Measurements from ENCODE around the gene NRIP1.
A peak's percentile ranks its signal among the peaks of the same experiment; 100 is the strongest.

NRIP1 gene

GRCh38 chr21:15064576-15065391, at the start of gene NRIP1:
Gene NRIP1, minus strand, starts transcription at chr21:15065000. Its CDS starts 96,808 bp downstream, at chr21:14968192.
- DNase-seq, result peak; percentile 34

GRCh38 chr21:15112858-15113257, 48.1 kb upstream of the NRIP1 start:
- no peak for DNase-seq

GRCh38 chr21:15108801-15109200, 44.0 kb upstream of the NRIP1 start:
- no peak for DNase-seq

- no peak for DNase-seq
These were observed 39.7 kb upstream of the NRIP1 start for GRCh38 chr21:15104470-15104869.

GRCh38 chr21:15098908-15099307, 34.1 kb upstream of the NRIP1 start:
- no peak for DNase-seq

- DNase-seq, result no peak
These were observed 33.4 kb upstream of the NRIP1 start for GRCh38 chr21:15098181-15098580.

DNA sequence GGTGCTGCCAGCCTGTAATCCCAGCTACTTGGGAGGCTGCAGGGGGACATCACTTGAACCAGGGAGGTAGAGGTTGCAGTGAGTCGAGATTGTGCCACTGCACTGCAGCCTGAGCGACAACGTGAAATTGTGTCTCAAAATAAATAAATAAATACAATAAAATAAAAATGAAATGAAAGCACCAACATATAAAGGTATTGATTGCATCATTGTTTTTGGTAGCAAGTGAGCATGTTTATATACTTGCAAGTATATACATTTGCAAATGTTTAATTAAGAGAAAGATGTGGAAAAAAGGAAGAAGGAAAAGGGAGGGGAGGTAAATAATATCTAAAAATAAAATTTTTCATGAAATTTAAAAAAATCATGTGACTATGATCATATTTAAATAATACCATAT, 32.8 kb upstream of the NRIP1 start:
- no peak for DNase-seq

DNA sequence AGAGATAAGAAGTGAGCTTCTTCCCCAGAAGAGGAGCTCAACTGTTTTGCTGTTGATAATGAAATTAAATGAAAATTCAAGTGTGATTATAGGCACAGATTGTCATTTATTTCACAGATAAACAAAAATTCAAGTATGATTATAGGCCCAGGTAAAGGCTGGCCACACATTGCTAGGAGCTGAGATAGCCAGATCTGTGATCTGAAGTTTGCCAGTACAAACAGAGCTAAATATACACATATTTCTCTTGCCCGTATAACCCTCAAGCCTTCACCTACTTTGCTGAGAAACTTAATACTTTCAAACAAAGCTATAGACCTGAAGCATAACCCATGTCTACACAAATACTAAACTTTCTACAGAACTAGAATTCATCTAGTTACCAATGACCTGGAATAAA, 31.3 kb upstream of the NRIP1 start:
- DNase-seq, result no peak

DNA sequence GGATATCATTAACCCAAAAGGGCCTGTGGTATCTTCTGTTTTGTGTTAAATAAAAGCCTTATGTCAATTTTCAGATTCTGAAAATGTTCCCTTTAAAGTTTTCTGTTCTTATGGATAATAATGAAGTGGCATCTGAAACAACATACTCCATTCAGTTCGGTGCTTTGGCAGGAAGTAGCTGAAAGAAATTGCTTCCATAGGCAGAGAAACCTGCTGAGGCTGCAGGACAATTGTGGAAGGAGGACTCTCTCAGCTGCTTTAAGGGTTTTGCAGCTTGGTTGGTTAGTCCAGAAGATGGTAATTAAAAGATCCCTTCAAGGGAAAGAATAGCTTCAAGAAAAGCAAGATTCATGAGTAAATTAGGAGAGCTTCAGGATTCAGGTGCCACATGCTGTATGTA, 30.5 kb upstream of the NRIP1 start:
- DNase-seq, result no peak

DNA sequence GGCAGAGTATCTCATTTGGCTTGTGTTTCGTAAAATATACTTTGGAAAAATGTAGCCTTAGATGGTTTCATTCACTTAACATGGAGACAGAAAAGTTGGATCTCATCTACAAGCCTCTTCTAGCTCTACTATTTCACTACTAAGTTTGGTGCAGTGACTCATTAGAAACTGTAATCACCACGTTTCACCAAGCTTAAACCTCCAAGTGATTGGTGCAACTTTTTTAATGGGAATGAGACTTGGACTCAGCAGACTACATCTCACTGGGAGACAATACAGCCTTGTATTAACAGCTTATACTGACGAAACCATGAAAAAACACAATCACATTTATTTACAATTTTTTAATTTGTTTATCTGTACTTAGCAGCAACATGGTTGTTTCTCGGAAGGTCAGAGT, 29.9 kb upstream of the NRIP1 start:
- DNase-seq, result no peak

GRCh38 chr21:15093216-15093615, 28.4 kb upstream of the NRIP1 start:
- DNase-seq, result no peak

DNA sequence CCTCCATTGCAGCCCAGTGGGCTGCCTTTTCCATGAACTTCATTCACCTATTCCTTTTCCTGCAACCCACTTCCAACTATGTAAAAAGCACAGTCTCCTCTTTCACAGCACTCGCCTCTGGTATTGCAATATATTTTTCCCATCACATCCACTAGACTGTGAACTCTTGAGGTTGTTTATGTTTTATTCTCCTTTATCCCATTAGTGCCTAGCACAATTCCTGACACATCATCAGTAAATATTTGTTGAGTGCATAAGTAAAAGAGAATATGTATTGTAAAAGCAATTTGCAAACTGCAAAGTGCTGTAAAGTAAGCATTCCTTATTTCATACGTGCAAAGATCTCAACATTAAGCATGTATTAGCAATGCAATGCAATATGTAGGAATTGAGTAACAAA, 27.9 kb upstream of the NRIP1 start:
- DNase-seq, result no peak

- no peak for DNase-seq
These were observed 25.6 kb upstream of the NRIP1 start for GRCh38 chr21:15090390-15090789.

DNA sequence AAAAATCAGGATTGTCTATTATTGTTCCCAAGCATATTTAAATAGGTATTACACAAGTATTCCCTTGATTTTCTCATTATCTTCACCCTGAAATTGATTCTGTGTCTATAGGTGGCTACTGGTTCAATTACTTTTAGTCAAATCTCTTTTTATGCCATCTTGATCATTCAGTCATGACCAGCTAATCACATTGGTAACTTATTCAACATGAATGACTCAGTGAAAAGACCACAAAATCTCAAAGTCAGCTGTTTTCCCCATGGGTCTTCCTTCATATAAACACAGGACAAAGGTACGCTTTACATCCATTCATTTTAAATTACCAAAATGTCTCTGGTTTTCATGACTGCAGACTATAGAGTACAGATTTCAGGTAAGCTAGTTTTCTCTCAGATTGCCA, 23.7 kb upstream of the NRIP1 start:
- DNase-seq, result no peak

DNA sequence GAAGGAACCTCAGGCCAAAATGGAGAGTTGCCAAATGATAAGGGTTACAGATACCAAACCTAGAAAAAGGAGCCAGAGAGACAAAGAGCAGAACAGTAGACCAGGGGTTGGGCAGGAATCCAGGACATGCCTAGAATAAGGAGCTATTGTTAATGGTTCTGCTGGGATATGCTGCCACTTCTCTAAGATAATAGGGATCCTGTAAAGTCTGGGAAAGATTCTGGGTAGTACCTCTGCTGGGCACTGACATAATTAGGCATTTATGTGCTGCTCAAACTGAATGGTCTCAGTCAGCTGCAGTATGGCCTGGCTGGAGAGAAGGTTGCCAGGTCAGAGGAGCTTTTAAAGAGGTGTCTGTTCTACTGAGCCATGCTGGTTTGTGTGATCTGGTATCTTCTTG, 19.9 kb upstream of the NRIP1 start:
- no peak for DNase-seq

DNA sequence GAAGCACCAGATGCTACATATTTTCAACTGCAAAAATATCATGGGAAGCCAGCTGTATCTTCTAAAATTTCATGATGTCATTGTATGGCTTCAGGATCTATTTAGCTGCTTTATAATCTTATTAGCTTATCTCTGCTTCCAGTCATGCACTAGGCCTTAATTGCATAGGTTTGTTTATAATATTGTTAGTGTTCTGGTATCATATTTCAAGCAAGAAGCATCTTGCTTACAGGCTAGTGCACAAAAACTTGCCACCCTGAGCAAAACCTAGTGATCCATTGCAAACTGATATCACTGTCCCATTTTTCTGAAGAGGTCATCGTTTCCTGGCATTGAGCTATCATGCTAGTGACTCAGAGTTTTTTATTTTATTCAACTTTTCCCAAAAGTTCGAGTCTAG, 15.7 kb upstream of the NRIP1 start:
- DNase-seq, result no peak

DNA sequence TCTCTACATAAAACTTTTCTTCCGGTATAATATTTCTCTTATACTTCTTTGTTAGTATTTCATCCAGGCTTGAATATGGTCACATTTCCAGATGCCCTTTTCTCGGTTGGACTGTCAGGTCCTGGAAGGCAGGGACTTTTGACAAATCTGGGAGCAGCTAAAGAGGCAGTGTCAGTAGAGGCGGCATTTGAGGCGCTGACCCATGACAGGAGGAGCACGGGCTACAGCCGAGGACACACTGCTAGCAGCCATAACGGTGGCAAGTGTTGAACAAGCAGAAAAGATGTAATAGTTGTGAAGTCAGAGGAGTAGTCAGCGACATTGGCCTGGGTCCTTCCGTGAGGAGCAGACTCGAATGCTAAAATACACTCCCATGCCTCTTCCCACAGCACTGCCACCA, 14.5 kb upstream of the NRIP1 start:
- DNase-seq, result no peak

GRCh38 chr21:15078180-15078579, 13.4 kb upstream of the NRIP1 start:
- DNase-seq, result no peak

DNA sequence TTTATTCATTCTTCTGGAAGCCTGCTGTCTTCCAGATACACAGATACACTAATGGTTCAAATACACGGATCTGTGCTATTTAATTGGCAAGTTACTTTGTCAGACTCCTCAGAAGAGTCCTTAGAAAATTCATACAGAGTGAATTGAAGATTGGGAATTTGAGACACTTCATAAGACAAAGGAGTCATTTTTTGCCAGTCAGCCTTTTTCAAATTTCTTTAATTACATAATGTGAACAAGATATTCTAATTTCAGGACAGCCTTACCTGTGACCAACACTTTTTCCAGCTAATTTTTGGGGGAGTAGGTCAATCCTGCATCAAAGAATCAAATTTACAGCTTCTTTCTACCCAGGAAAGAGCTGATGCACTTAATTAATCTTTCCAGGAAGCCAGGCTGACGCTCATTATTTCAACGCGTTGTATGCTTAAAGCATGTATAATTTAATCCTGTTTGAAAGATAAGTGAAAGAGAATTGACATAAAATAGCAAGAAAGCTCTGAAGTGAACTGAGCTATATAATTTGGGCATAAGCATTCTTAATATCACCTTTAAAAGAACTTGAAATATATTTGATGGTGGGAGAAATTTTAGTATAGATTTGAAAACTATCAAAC, 12.8 kb upstream of the NRIP1 start:
- DNase-seq, result no peak

DNA sequence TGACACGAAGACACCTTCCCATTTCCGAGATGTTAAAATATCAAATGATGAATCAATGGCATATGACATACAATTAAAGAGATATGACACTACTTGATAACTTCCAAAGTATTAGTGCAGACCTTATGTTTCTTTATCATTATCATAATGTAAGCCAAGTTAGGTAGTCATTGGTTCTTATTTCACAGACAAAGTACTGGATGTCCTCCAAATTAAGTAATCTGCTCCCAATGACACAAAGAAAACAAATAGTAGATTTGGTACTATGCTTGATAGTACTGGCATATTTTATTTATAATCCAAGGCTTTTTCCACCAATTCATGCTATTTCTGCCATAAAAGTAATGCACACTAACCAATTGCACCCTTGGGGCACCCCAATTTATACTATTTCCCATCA, 11.9 kb upstream of the NRIP1 start:
- DNase-seq, result no peak

DNA sequence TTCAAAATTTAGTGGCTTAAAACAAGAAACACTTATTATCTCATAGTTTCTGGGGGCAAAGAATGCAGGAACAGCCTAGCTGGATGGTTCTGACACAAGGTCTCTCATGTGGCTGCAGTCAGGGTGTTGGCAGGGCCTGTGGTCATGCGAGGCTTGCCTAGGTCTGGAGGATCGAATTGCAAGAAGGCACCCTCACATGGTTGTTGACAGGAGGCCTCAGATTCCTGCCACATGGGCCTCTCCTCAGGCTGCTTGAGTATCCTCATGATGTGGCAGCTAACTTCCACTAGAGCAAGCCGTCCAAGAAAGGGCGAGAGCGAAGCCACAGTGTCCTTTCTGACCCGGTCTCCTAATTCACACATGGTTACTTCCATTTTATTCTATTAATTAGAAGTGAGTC, 6.2 kb upstream of the NRIP1 start:
- no peak for DNase-seq

DNA sequence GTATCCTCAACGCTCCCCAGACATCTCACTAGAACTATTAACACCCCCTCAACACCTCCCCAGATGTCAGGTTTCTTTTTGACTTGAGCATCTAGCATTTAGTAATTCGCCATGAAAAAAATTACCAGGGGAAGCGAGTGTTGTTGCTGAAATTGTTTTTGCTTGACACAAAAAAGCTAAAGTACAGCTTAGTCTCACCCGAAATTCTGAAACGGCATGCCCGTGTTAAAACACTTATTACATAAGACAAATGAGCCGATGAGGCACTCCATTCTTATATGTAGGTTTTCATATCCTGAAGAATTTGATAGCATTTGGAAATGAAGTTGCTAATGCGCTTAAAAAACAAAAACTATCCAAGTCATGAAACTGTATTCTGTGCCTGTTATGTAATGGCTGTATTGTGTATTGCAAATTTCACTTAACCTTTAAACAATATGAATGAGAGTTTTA, 1.3 kb upstream of the NRIP1 start:
- DNase-seq, result no peak

DNA sequence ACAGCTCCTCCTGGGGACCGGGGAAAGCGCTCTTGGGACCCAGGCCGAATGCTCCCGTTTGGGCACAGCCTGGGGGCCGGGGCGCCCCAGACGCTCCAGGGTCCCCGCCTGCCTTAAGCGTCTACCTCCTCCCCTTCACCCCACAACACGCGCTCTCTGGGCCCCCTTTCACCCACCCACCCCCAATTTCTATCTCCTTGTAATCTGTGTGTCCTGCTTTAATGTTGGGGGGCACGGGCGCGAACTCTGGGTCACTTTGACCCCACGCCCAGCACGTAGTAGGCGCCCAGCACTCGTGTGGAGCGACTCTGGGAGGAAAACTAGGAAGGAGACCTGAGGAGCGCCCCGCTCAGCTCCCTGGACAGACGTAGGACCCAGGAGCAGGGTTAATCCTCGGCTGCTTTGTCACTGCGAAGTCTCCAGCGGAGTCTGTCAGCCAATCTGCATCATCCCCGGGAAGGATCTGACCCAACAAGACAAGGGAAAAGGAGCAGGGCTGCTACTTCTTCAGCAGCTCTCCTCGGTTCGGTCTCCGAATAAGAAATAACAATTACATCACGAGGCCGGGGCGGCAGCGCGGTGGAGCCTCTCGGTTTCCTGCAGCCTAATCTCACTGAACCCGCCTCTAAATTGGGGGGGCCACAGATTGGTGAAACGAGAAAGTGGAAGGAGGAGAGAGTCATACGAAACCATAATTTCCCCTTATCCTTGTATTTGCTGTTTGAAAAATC, 757 bp upstream of the NRIP1 start:
- no peak for DNase-seq

Measured in DMS153 (cell line).